ENCODE measurements around the gene GOLGA6A.

Gene GOLGA6A

DNA sequence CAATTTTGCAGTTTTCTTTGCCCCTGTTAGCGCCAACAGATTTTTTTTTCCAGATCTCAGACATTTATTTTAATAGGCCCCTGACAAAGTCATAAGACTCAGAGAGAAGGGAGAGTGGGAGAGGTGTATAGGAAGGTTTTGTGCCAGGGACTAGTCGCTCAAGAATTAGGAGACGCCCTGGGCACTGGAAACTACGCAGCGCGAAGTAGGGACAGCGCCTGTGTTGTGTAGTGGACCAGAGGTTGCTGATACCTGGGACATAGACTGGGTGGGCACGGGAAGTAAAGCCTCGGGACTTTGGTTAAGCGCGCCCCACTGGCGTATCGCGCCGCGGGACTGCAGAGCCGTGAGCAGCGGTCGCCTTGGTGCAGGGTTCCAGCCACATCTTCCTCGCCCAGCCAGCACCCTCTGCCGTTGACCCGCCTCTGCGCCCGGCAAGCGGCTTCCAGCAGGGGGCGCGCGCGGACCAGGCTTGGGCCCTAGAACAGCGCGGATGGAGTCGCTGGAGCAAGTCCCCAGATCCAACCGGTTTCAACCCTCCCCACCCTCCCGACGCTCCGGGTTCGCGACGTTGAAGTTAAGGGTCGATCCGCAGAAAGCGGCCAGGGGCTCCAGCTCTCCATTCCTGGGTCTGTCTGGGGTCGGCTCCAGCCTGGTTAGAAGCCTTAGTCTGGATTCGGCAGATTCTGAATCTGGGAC is 45.1 kb upstream of the GOLGA6A start:
- no peaks in the 10 kb centered on the region for H3K36me3 ChIP-seq (ENCODE audit: control insufficient read depth in 5 of 5, insufficient read depth in 5 of 5, low read length in 5 of 5)
- H3K9me3 ChIP-seq (ENCODE audit: control insufficient read depth in 5 of 5, low read length in 5 of 5), result no peaks in the 10 kb centered on the region
- no peak overlapping the region for H3K27ac ChIP-seq (ENCODE audit: low read depth, low read length)
- H3K4me3 ChIP-seq (ENCODE audit: low read depth in 1 of 5, low read length in 5 of 5), result peak overlapping the region; percentile 44 to 61 (median 56)
- H3K4me1 ChIP-seq (ENCODE audit: control insufficient read depth in 5 of 5, insufficient read depth in 5 of 5, low read length in 5 of 5), result peaks cover 0 to 36% (median 29%) of the 10 kb centered on the region in 5 donors
- H3K9ac ChIP-seq (ENCODE audit: low read length in 5 of 5), result no peak overlapping the region
- peaks cover 41 to 66% (median 48%) of the 10 kb centered on the region in 5 donors for H3K27me3 ChIP-seq (ENCODE audit: control insufficient read depth in 5 of 5, insufficient read depth in 4 of 5, low read length in 5 of 5)

DNA sequence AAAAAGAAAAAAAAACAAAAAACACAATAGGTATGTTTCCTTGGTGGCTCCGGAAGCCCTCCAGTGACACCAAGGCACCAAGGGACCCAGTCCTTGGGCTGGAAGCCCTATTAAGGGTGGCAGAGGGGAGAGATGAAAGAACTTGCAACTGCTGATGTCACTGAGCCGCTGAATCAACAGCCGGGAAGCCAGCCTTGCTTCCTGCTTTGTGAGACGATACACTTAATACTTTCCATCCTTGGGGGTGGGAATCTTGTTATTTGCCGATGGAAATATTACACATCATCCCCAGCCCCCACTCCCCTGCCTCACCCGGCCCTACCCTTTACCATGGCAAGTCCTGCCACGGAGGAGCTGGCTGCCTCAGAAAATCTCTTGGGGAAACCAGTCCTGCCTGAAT is 42.4 kb upstream of the GOLGA6A start:
- no peak overlapping the region for H3K27ac ChIP-seq (ENCODE audit: low read depth, low read length)
- no peak overlapping the region for H3K9ac ChIP-seq (ENCODE audit: low read length in 5 of 5)
- peaks cover 0 to 25% (median 18%) of the 10 kb centered on the region in 5 donors for H3K4me1 ChIP-seq (ENCODE audit: control insufficient read depth in 5 of 5, insufficient read depth in 5 of 5, low read length in 5 of 5)
- H3K27me3 ChIP-seq (ENCODE audit: control insufficient read depth in 5 of 5, insufficient read depth in 4 of 5, low read length in 5 of 5), result peaks cover 30 to 62% (median 36%) of the 10 kb centered on the region in 5 donors
- no peaks in the 10 kb centered on the region for H3K9me3 ChIP-seq (ENCODE audit: control insufficient read depth in 5 of 5, low read length in 5 of 5)
- H3K36me3 ChIP-seq (ENCODE audit: control insufficient read depth in 5 of 5, insufficient read depth in 5 of 5, low read length in 5 of 5), result no peaks in the 10 kb centered on the region
- H3K4me3 ChIP-seq (ENCODE audit: low read depth in 1 of 5, low read length in 5 of 5), result no peak overlapping the region

- Histone ChIP-seq H3K36me3 (ENCODE audit: control insufficient read depth in 5 of 5, insufficient read depth in 5 of 5, low read length in 5 of 5) (no peaks in the 10 kb centered on the region), H3K9me3 (ENCODE audit: control insufficient read depth in 5 of 5, low read length in 5 of 5) (no peaks in the 10 kb centered on the region), H3K27me3 (ENCODE audit: control insufficient read depth in 5 of 5, insufficient read depth in 4 of 5, low read length in 5 of 5) (peaks cover 24 to 56% (median 31%) of the 10 kb centered on the region in 5 donors), H3K27ac (ENCODE audit: low read depth, low read length) (no peak overlapping the region), H3K9ac (ENCODE audit: low read length in 5 of 5) (no peak overlapping the region), H3K4me3 (ENCODE audit: low read depth in 1 of 5, low read length in 5 of 5) (no peak overlapping the region), H3K4me1 (ENCODE audit: control insufficient read depth in 5 of 5, insufficient read depth in 5 of 5, low read length in 5 of 5) (peaks cover 0 to 19% (median 14%) of the 10 kb centered on the region in 5 donors)
These were observed 41.8 kb upstream of the GOLGA6A start for GRCh38 chr15:74124196-74124595.

DNA sequence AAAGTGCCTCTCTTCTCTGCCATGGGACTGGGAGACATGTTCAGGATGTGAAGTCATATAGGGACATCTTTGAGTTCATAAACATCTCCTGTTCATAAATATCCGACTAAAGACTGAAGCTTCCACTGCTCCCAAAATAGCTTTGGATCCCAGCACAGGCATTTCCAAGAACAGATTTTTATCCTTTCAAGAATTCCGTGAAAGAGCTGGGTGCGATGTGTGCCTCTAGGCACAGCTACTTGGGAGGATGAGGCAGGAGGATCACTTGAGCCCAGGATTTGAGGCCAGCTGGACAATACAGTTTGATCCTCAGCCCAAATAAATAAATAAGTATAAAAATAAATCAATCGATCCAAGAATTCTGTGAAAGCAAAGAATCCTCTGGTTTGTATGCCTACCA is 41.3 kb upstream of the GOLGA6A start:
- Histone ChIP-seq H3K9me3 (ENCODE audit: control insufficient read depth in 5 of 5, low read length in 5 of 5) (no peaks in the 10 kb centered on the region), H3K9ac (ENCODE audit: low read length in 5 of 5) (no peak overlapping the region), H3K27me3 (ENCODE audit: control insufficient read depth in 5 of 5, insufficient read depth in 4 of 5, low read length in 5 of 5) (peaks cover 19 to 51% (median 25%) of the 10 kb centered on the region in 5 donors), H3K4me3 (ENCODE audit: low read depth in 1 of 5, low read length in 5 of 5) (no peak overlapping the region), H3K27ac (ENCODE audit: low read depth, low read length) (no peak overlapping the region), H3K36me3 (ENCODE audit: control insufficient read depth in 5 of 5, insufficient read depth in 5 of 5, low read length in 5 of 5) (no peaks in the 10 kb centered on the region), H3K4me1 (ENCODE audit: control insufficient read depth in 5 of 5, insufficient read depth in 5 of 5, low read length in 5 of 5) (peaks cover 0 to 15% (median 13%) of the 10 kb centered on the region in 5 donors)

- H3K27me3 ChIP-seq (ENCODE audit: control insufficient read depth in 5 of 5, insufficient read depth in 4 of 5, low read length in 5 of 5), result peaks cover 18 to 45% (median 20%) of the 10 kb centered on the region in 5 donors
- H3K4me3 ChIP-seq (ENCODE audit: low read depth in 1 of 5, low read length in 5 of 5), result no peak overlapping the region
- no peak overlapping the region for H3K27ac ChIP-seq (ENCODE audit: low read depth, low read length)
- no peaks in the 10 kb centered on the region for H3K9me3 ChIP-seq (ENCODE audit: control insufficient read depth in 5 of 5, low read length in 5 of 5)
- H3K9ac ChIP-seq (ENCODE audit: low read length in 5 of 5), result no peak overlapping the region
- no peaks in the 10 kb centered on the region for H3K36me3 ChIP-seq (ENCODE audit: control insufficient read depth in 5 of 5, insufficient read depth in 5 of 5, low read length in 5 of 5)
- peaks cover 0 to 9% (median 8%) of the 10 kb centered on the region in 5 donors for H3K4me1 ChIP-seq (ENCODE audit: control insufficient read depth in 5 of 5, insufficient read depth in 5 of 5, low read length in 5 of 5)
These were observed 40.7 kb upstream of the GOLGA6A start for GRCh38 chr15:74123131-74123429.

GRCh38 chr15:74122403-74123130 is 40.2 kb upstream of the GOLGA6A start:
- Histone ChIP-seq H3K36me3 (ENCODE audit: control insufficient read depth in 5 of 5, insufficient read depth in 5 of 5, low read length in 5 of 5) (no peaks in the 10 kb centered on the region), H3K4me3 (ENCODE audit: low read depth in 1 of 5, low read length in 5 of 5) (no peak overlapping the region), H3K9ac (ENCODE audit: low read length in 5 of 5) (no peak overlapping the region), H3K27me3 (ENCODE audit: control insufficient read depth in 5 of 5, insufficient read depth in 4 of 5, low read length in 5 of 5) (peaks cover 17 to 42% (median 19%) of the 10 kb centered on the region in 5 donors), H3K4me1 (ENCODE audit: control insufficient read depth in 5 of 5, insufficient read depth in 5 of 5, low read length in 5 of 5) (peaks cover 0 to 4% (median 4%) of the 10 kb centered on the region in 5 donors), H3K9me3 (ENCODE audit: control insufficient read depth in 5 of 5, low read length in 5 of 5) (no peaks in the 10 kb centered on the region), H3K27ac (ENCODE audit: low read depth, low read length) (no peak overlapping the region)

GRCh38 chr15:74121858-74122257 is 39.5 kb upstream of the GOLGA6A start:
- H3K4me1 ChIP-seq (ENCODE audit: control insufficient read depth in 5 of 5, insufficient read depth in 5 of 5, low read length in 5 of 5), result no peaks in the 10 kb centered on the region
- no peaks in the 10 kb centered on the region for H3K36me3 ChIP-seq (ENCODE audit: control insufficient read depth in 5 of 5, insufficient read depth in 5 of 5, low read length in 5 of 5)
- no peaks in the 10 kb centered on the region for H3K9me3 ChIP-seq (ENCODE audit: control insufficient read depth in 5 of 5, low read length in 5 of 5)
- no peak overlapping the region for H3K9ac ChIP-seq (ENCODE audit: low read length in 5 of 5)
- H3K27me3 ChIP-seq (ENCODE audit: control insufficient read depth in 5 of 5, insufficient read depth in 4 of 5, low read length in 5 of 5), result peaks cover 15 to 42% (median 17%) of the 10 kb centered on the region in 5 donors
- no peak overlapping the region for H3K27ac ChIP-seq (ENCODE audit: low read depth, low read length)
- no peak overlapping the region for H3K4me3 ChIP-seq (ENCODE audit: low read depth in 1 of 5, low read length in 5 of 5)

- Histone ChIP-seq H3K27me3 (ENCODE audit: control insufficient read depth in 5 of 5, insufficient read depth in 4 of 5, low read length in 5 of 5) (peaks cover 15 to 42% (median 16%) of the 10 kb centered on the region in 5 donors), H3K36me3 (ENCODE audit: control insufficient read depth in 5 of 5, insufficient read depth in 5 of 5, low read length in 5 of 5) (no peaks in the 10 kb centered on the region), H3K9me3 (ENCODE audit: control insufficient read depth in 5 of 5, low read length in 5 of 5) (no peaks in the 10 kb centered on the region), H3K9ac (ENCODE audit: low read length in 5 of 5) (no peak overlapping the region), H3K27ac (ENCODE audit: low read depth, low read length) (no peak overlapping the region), H3K4me1 (ENCODE audit: control insufficient read depth in 5 of 5, insufficient read depth in 5 of 5, low read length in 5 of 5) (no peaks in the 10 kb centered on the region), H3K4me3 (ENCODE audit: low read depth in 1 of 5, low read length in 5 of 5) (no peak overlapping the region)
These were observed 38.7 kb upstream of the GOLGA6A start for GRCh38 chr15:74121039-74121438.

- no peaks in the 10 kb centered on the region for H3K9me3 ChIP-seq (ENCODE audit: control insufficient read depth in 5 of 5, low read length in 5 of 5)
- H3K4me1 ChIP-seq (ENCODE audit: control insufficient read depth in 5 of 5, insufficient read depth in 5 of 5, low read length in 5 of 5), result no peaks in the 10 kb centered on the region
- H3K4me3 ChIP-seq (ENCODE audit: low read depth in 1 of 5, low read length in 5 of 5), result no peak overlapping the region
- peaks cover 15 to 40% (median 16%) of the 10 kb centered on the region in 5 donors for H3K27me3 ChIP-seq (ENCODE audit: control insufficient read depth in 5 of 5, insufficient read depth in 4 of 5, low read length in 5 of 5)
- no peak overlapping the region for H3K27ac ChIP-seq (ENCODE audit: low read depth, low read length)
- H3K36me3 ChIP-seq (ENCODE audit: control insufficient read depth in 5 of 5, insufficient read depth in 5 of 5, low read length in 5 of 5), result no peaks in the 10 kb centered on the region
- H3K9ac ChIP-seq (ENCODE audit: low read length in 5 of 5), result no peak overlapping the region
These were observed 38.1 kb upstream of the GOLGA6A start for GRCh38 chr15:74120426-74120825.

DNA sequence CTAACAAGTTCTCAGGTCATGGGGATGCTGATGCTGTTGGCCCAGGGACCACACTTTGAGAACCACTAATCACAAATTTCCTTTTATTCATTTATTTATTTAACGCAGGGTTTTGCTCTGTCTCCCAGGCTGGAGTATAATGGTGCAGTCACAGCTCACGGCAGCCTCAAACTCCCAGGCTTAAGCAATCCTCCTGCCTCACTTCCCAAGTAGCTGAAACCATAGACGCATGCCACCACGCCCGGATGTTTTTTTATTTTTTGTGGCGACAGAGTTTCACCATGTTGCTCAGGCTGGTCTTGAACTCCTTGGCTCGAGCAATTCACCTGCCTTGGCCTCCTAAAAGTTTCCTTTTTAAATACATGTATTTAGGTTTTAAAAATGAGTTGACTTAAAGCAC is 27.4 kb upstream of the GOLGA6A start:
- Histone ChIP-seq H3K4me3 (ENCODE audit: low read depth in 1 of 5, low read length in 5 of 5) (no peak overlapping the region), H3K9ac (ENCODE audit: low read length in 5 of 5) (no peak overlapping the region)

More for the DNA sequence above, 27.4 kb upstream of the GOLGA6A start:
- H3K27ac ChIP-seq (ENCODE audit: low read depth, low read length), result no peak overlapping the region
- no peaks in the 10 kb centered on the region for H3K4me1 ChIP-seq (ENCODE audit: control insufficient read depth in 5 of 5, insufficient read depth in 5 of 5, low read length in 5 of 5)
- no peaks in the 10 kb centered on the region for H3K9me3 ChIP-seq (ENCODE audit: control insufficient read depth in 5 of 5, low read length in 5 of 5)
- no peaks in the 10 kb centered on the region for H3K36me3 ChIP-seq (ENCODE audit: control insufficient read depth in 5 of 5, insufficient read depth in 5 of 5, low read length in 5 of 5)
- H3K27me3 ChIP-seq (ENCODE audit: control insufficient read depth in 5 of 5, insufficient read depth in 4 of 5, low read length in 5 of 5), result peaks cover 0 to 7% (median 0%) of the 10 kb centered on the region in 5 donors
